Astrocyte of the cerebellum (primary cell): ENCODE measurements around the gene BCAN.

Experiments
- DNase-seq: peaks from one replicate; pipeline ENCODE4 v3.0.0-alpha.2; 2011; ENCODE audit warnings: low read depth
- H3K4me3 ChIP-seq: 2 replicates; pipeline ENCODE4 v1.5.1; 2011; ENCODE audit warnings: mild to moderate bottlenecking, low read depth, low read length, moderate library complexity
- in situ Hi-C: cut with HindIII; loops from 2 replicates; pipeline ENCODE4 v1.10.0; 2017; ENCODE audit warnings: low sequenced_read_pairs
- TF ChIP-seq, protein P1 (sequence below): IDR thresholded peaks from 2 replicates; pipeline ENCODE4 v1.5.1; 2012; ENCODE audit warnings: low read length, low read depth, moderate library complexity, mild to moderate bottlenecking; ENCODE audit errors: missing control alignments

BCAN gene

DNA sequence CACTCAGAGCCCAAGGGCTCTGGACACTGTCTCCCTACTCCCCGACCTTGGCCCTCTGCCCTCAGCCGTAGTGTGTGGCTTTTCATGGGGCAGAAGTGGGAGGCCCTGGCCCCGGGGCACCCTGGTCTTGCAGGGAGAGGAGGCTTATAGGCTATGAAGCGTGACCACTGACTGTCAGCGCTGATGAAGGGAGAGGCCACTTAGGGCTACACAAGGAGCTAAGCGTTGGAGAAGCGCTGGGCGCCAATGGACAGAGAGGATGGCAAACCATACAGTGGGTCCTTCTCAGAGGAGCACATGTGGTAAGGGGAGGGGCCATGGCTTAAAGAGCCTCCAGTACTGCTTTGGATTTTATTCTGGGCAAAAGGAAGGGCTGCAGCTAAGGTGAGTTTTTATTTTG, 55.6 kb downstream of the BCAN start:
- in situ Hi-C loops: no loop called here
- no peak overlapping the region for H3K4me3 ChIP-seq
- TF ChIP-seq, protein P1, sequence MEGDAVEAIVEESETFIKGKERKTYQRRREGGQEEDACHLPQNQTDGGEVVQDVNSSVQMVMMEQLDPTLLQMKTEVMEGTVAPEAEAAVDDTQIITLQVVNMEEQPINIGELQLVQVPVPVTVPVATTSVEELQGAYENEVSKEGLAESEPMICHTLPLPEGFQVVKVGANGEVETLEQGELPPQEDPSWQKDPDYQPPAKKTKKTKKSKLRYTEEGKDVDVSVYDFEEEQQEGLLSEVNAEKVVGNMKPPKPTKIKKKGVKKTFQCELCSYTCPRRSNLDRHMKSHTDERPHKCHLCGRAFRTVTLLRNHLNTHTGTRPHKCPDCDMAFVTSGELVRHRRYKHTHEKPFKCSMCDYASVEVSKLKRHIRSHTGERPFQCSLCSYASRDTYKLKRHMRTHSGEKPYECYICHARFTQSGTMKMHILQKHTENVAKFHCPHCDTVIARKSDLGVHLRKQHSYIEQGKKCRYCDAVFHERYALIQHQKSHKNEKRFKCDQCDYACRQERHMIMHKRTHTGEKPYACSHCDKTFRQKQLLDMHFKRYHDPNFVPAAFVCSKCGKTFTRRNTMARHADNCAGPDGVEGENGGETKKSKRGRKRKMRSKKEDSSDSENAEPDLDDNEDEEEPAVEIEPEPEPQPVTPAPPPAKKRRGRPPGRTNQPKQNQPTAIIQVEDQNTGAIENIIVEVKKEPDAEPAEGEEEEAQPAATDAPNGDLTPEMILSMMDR: no peak
- no peak for DNase-seq

DNA sequence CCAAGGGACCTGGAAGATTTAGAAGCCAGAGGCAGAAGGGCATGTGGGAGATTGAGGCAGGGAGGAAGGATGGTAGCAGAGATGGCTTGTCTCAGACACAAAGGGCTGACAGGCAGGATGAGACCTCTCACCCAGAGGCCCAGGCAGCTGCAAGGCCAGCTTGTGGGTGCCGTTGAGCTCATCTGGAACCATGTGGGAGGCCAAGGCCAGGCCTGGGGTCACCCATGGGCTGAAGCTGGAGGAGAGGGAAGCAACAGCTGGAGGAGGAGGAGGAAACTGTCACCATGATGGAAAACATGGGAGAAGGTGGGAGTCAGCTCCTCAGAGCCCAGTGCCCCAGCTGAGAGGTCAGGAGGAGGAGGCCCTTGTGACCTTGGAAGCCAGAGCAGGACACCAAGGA, 57.1 kb downstream of the BCAN start:
- TF ChIP-seq, protein P1: no peak
- H3K4me3 ChIP-seq: no peak overlapping the region
- in situ Hi-C loops: no loop called here
- DNase-seq: no peak

DNA sequence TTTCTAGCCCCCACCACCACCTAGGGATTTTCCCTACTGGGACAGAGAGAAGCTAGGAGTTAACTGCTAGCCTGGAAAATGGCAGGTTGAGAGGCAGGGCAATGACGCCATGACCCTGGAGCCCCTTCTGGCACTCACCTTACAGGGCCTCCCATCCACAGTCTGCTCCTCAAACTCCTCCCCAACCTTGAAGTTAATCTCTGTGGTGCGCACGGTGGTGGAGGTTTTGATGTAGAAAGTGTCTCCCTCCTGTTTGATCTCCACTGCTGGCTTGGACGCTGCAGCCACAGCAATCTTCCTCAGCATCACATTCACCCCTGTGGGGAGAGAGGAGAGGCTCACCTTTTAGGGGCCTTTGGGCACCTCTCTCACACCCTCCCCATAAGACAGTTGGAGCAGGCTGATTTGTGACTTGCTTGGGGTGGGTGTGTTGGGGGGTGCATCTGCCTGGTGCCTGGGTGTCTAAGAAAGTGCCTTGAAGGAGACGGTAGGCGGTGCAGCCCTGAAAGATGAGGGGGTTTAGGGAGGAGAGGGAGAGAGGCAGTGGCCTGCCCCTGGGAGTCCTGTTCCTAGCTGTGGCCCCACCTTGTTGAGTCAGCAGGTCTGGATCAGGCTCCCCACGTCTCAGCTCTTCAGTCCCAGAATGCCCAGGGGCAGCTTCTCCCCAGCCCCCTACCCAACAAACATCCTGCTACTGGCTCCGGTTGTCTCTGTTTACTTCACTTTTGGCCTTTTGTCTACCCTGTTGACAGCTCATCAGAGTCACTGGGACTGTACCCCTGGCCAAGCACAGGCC, 59.0 kb downstream of the BCAN start:
- H3K4me3 ChIP-seq: no peak overlapping the region
- DNase-seq: no peak
- TF ChIP-seq, protein P1: no peak
- in situ Hi-C loops: no loop called here

DNA sequence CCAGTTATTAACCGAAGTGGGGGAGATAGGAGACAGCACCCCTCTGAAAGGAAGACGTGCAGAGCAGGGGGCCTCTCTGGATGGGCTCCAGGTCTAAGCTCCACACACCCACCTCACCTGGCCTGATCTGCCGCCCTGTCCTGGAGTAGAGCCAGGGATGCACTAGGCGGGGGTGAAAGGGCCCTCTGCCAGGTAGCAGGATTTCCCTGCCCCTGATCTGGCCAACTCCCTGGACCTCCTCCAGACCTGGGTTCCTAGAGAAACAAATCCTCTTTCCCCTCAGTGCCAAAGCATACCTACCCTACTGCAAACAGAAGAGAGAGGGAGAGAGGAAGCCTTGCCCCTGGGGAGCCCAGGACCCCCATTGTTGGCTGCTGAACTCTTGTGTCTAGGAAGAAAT, 61.4 kb downstream of the BCAN start:
- DNase-seq: no peak
- in situ Hi-C loops: no loop called here
- no peak overlapping the region for H3K4me3 ChIP-seq

DNA sequence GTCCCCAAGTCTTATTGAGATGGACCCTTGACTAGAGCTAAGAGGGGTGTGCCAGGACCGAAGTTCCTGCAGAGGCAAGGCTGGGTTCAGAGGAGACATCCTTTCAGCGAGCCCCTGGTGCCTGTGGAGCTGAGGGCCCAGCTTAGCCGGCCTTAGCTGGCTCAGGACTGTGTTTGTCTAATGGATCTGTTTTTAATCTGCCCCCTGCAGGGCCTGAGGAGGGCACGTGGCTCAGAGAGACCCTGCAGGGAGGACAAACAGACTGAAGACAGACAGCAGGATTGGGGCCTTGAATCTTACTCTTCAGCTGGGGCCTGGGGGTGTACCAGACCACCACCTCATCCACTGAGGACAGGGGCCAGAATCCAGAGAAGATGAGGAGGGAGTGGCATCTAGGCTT, 61.8 kb downstream of the BCAN start:
- TF ChIP-seq, protein P1: no peak
- in situ Hi-C loops: no loop called here
- H3K4me3 ChIP-seq: no peak overlapping the region
- no peak for DNase-seq

More for the DNA sequence above, 61.4 kb downstream of the BCAN start:
- TF ChIP-seq, protein P1: no peak

DNA sequence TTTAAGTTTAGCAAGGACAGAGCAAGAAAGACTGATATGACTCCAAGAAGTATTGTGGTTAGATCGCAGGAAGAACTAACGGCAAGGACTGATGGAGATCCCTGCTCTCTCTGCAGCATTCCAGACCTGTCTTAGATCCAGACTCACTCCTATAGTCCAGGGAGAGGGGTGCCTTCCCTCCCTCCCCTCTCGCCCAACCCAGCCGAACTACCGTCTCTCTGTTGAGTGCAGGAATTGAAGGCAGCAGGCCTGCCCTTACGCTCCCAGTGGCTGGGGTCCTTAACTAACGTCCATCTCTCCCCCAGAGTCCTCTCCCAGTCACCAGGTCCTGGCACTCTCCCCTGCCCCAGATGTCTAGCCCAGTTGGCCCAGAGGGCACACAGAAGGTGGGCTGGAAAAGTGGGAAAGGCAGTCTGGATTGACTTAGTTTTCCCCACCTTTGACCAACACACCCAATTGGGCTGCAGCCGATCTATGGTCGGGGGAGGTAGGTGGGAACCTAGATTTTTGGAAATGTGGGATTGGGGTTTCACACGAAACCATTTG, 62.3 kb downstream of the BCAN start:
- TF ChIP-seq, protein P1: no peak
- in situ Hi-C loops: no loop called here
- no peak for DNase-seq
- H3K4me3 ChIP-seq: peak overlapping the region; percentile 32
